ENCODE results near the gene TCEANC2. TPM values are rescaled to one million over a fixed set of nuclear protein-coding genes. Genes with fewer than 3 reads are reported as not detected.

Gene TCEANC2
- total RNA-seq, 2 experiments from 2014 or later, result 2.3 to 2.7 TPM

GRCh38 chr1:54012008-54012325 lies 41.4 kb upstream of the TCEANC2 start:
- no peaks in the 10 kb centered on the region for H3K36me3 Mint-ChIP-seq (ENCODE audit: low read depth)

GRCh38 chr1:54012863-54013262 lies 40.5 kb upstream of the TCEANC2 start:
- ChIA-PET POLR2A (no interaction called here), CTCF (no interaction called here)
- Histone ChIP-seq H3K27ac (ENCODE audit: low read depth in 1 of 2, low read length in 2 of 2) (no peak overlapping the region), H3K4me3 (ENCODE audit: low read length) (no peak overlapping the region), H3K36me3 (ENCODE audit: insufficient read depth, low read length) (no peaks in the 10 kb centered on the region), H3K9me3 (ENCODE audit: control insufficient read depth in 1 of 2, insufficient read depth in 1 of 2, low read length in 2 of 2) (no peaks in the 10 kb centered on the region), H3K27me3 (ENCODE audit: control insufficient read depth in 1 of 2, insufficient read depth in 2 of 2, low read length in 2 of 2) (no peaks in the 10 kb centered on the region), H3K4me1 (ENCODE audit: insufficient read depth, low read length) (no peaks in the 10 kb centered on the region)
- no peaks in the 10 kb centered on the region for H3K9me3 Mint-ChIP-seq
- DNase-seq (no peak), ATAC-seq (ENCODE audit: poor library complexity) (no peak)
- intact Hi-C loops (cut with DNase I, micrococcal nuclease), result no loop called here
- H3K27ac Mint-ChIP-seq, result no peak overlapping the region
- no peaks in the 10 kb centered on the region for H3K36me3 Mint-ChIP-seq (ENCODE audit: low read depth)
- H3K4me1 Mint-ChIP-seq (ENCODE audit: low read depth), result no peaks in the 10 kb centered on the region
- TF ChIP-seq CTCF (IDR thresholded peaks at IDR 0.05), result no peak
- H3K27me3 Mint-ChIP-seq, result no peaks in the 10 kb centered on the region
- no peak overlapping the region for H3K4me3 Mint-ChIP-seq

More at GRCh38 chr1:54012008-54012325, 41.4 kb upstream of the TCEANC2 start:
- ChIA-PET CTCF (no interaction called here), POLR2A (no interaction called here)
- Mint-ChIP-seq H3K9me3 (no peaks in the 10 kb centered on the region), H3K27me3 (no peaks in the 10 kb centered on the region), H3K27ac (no peak overlapping the region), H3K4me3 (no peak overlapping the region), H3K4me1 (ENCODE audit: low read depth) (no peaks in the 10 kb centered on the region)
- no peak for ATAC-seq (ENCODE audit: poor library complexity)
- H3K4me1 ChIP-seq (ENCODE audit: insufficient read depth, low read length), result no peaks in the 10 kb centered on the region
- no peak for TF ChIP-seq CTCF (IDR thresholded peaks at IDR 0.05)
- no peak overlapping the region for H3K27ac ChIP-seq (ENCODE audit: low read depth in 1 of 2, low read length in 2 of 2)
- H3K27me3 ChIP-seq (ENCODE audit: control insufficient read depth in 1 of 2, insufficient read depth in 2 of 2, low read length in 2 of 2), result no peaks in the 10 kb centered on the region
- no peaks in the 10 kb centered on the region for H3K36me3 ChIP-seq (ENCODE audit: insufficient read depth, low read length)
- H3K9me3 ChIP-seq (ENCODE audit: control insufficient read depth in 1 of 2, insufficient read depth in 1 of 2, low read length in 2 of 2), result no peaks in the 10 kb centered on the region
- no peak overlapping the region for H3K4me3 ChIP-seq (ENCODE audit: low read length)
- DNase-seq, result no peak
- intact Hi-C loops (cut with DNase I, micrococcal nuclease), result no loop called here

GRCh38 chr1:54013393-54014008 lies 39.9 kb upstream of the TCEANC2 start:
- no peak for ATAC-seq (ENCODE audit: poor library complexity)
- POLR2A ChIA-PET, result no interaction called here
- intact Hi-C loops (cut with DNase I, micrococcal nuclease), result no loop called here

More at GRCh38 chr1:54013393-54014008, 39.9 kb upstream of the TCEANC2 start:
- Mint-ChIP-seq H3K4me1 (ENCODE audit: low read depth) (no peaks in the 10 kb centered on the region), H3K27ac (no peak overlapping the region), H3K27me3 (no peaks in the 10 kb centered on the region), H3K36me3 (ENCODE audit: low read depth) (no peaks in the 10 kb centered on the region), H3K4me3 (no peak overlapping the region), H3K9me3 (no peaks in the 10 kb centered on the region)
- Histone ChIP-seq H3K36me3 (ENCODE audit: insufficient read depth, low read length) (no peaks in the 10 kb centered on the region), H3K27ac (ENCODE audit: low read depth in 1 of 2, low read length in 2 of 2) (no peak overlapping the region), H3K4me3 (ENCODE audit: low read length) (no peak overlapping the region), H3K9me3 (ENCODE audit: control insufficient read depth in 1 of 2, insufficient read depth in 1 of 2, low read length in 2 of 2) (no peaks in the 10 kb centered on the region), H3K4me1 (ENCODE audit: insufficient read depth, low read length) (no peaks in the 10 kb centered on the region), H3K27me3 (ENCODE audit: control insufficient read depth in 1 of 2, insufficient read depth in 2 of 2, low read length in 2 of 2) (no peaks in the 10 kb centered on the region)
- CTCF ChIA-PET, result no interaction called here
- no peak for TF ChIP-seq CTCF (IDR thresholded peaks at IDR 0.05)
- DNase-seq, result no peak

Data from CD4-positive, alpha-beta T cell (primary cell).